CD1c-positive myeloid dendritic cell (primary cell): Measurements from ENCODE around the gene ZMIZ1.

Experiments
- DNase-seq: peaks from one replicate; pipeline ENCODE4 v3.0.0-alpha.2; 2016; ENCODE audit errors: extremely low spot score

ZMIZ1 gene

DNA sequence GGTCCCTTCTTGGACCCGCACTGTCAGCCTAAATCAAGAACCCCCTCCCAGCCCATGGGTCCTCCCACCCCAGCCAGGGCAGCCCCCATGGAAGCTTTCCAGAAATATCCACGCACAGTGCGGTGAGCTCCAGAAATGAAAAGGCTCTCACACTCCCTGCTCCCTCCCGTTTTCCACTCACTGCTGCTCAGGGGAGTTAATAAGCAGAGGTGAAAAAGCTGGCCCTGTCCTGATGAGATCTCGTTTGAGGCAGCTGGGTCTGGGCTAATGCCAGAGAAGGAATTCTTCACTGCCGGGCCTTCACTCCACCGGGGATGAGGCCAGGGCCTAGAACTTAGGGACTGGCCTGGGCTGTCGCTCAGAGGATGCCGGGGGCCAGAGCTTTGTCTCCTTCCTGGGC is 102.2 kb downstream of the ZMIZ1 start:
- DNase-seq: no peak

DNA sequence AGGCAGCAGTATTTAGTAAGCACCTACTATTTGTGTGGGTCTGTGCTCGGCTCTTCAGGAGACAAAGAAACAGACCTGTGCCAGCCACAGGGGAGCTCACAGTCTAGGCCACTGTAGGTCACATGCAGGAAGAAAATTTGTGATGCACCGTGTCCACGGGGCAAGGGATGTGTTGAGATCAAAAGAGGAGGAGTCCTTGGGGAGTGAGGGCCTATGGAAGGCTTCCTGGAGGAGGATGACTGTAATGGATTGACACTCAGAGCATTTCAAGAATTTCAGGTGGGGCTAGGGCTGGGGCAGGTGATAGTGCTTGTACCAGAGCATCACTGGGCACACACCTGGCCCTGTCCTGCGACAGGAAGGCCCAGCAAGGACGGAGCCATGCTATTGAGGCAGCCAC is 102.7 kb downstream of the ZMIZ1 start:
- DNase-seq: no peak

DNA sequence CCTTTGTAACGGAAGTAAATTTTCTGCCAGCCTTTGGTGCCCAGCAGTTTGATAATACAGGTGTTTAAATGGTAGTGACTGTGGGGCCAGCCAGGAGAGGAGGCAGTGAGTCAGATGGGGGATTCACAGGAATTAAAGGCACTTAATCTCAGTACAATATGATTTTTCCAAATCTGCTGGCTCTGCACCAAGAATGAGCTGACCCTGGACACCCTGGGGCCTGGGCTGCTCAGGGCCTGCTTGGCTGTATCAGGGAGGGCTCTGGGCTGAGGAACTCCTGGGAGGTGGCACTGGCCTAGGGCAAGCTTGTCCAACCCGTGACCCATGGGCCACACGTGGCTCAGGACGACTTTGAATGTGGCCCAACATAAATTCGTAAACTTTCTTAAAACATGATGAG is 104.1 kb downstream of the ZMIZ1 start:
- DNase-seq: no peak

- DNase-seq: no peak
Observed at GRCh38 chr10:79173582-79174262, 105.0 kb downstream of the ZMIZ1 start.

GRCh38 chr10:79176052-79176501 is 107.3 kb downstream of the ZMIZ1 start:
- DNase-seq: no peak

GRCh38 chr10:79176949-79177602 is 108.3 kb downstream of the ZMIZ1 start:
- no peak for DNase-seq

DNA sequence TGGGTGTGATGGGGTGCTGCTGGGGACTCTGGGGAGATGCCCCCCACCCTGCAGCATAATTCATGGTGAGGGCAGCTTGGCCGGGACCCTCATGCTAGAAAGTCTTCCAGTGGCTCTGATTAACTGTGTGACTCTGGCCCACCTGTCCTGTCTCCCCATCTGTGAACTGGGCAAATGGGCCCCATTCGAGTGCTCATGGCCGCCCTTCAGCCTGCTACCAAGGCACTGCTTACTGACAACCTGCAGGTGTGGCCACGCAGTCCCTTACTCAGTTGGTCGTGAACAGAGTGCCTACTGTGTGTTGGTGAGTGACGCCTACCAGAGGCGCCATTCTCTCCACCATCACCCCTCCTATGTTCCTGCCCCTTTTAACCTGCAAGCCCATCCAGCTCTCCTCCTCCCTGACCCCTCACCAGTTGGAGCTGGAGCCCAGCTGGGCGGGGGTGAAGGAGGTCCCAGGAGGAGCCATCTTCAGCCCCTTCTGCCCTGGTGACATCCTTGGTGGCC is 109.4 kb downstream of the ZMIZ1 start:
- no peak for DNase-seq

- peak; percentile 56 for DNase-seq
Observed at GRCh38 chr10:79178614-79179163, 109.9 kb downstream of the ZMIZ1 start.

DNA sequence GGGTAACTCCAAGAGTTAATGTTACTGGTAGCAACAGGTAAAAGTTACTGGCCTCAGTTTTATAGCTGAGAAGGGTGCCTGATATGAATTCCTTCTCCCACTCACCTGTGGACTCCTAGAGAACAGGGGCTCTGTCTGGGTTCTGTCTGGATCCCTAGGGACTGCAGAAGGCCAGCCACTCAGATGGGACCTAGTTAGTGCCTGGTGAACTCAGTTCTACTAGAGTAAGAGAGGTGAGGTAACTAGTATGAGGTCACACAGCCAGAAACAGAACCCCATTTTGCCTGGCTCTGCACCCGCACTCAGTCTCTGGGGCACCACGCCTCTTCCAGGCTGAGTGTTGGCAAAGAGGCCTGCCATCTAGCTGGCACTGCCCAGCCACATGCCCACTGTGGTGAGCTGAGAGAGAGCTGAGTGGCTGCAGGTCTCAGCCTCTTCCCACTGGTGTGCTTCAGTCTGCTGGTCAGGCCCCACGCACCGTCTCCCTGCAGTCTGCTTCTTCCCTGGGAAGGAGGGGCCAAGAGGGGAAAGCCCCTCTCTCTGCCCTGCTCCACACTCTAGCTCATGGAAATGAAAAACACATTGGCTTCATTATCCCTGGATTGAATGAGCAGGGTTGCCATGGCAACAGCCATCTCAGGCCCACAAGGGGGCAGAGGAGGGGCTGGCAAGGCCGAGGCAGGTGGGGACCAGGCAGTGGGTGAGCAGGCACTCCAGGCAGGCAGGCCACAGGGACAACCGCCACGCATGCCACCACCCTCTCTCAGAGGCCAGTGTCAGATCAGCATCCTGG is 110.6 kb downstream of the ZMIZ1 start:
- peak; percentile 22 for DNase-seq

DNA sequence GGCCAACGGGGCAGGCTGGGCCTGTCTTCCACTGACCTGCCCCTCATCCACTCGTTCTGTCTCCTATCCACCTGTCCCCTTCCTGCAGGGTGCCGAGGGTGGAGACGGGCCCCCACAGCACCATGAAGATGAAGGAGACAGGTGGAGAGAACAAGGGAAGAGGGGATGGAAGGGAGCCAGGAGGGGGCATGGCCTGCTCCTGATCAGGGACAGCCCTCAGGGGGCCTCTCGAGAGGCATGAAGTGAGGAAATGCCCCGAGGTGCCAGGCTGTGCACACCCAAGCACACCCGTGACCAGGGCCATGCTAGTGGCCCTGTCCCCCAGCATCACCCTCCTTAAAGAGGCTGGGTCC is 111.2 kb downstream of the ZMIZ1 start:
- no peak for DNase-seq

- peak; percentile 82 for DNase-seq
Observed at GRCh38 chr10:79180414-79181221, 111.9 kb downstream of the ZMIZ1 start.

DNA sequence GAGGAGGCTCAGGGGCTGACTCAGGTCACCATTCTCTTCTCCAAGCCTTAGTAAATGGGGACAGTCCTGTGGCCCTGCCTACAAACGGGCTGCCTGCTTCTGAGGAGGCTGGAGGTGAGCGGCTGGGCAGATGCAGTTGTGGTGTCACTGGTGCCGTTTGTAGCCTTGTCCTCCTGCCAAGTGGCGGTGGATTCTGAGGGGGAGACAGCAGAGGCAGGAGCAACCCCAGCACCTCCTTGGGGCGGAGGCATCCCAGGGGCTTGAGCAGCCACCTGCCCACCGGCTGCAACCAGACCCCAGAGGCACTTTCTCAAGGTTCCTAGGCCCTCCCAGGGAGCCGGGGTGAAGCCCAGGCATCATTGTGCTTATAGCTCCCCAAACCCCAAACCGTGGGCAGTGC is 112.5 kb downstream of the ZMIZ1 start:
- no peak for DNase-seq

DNA sequence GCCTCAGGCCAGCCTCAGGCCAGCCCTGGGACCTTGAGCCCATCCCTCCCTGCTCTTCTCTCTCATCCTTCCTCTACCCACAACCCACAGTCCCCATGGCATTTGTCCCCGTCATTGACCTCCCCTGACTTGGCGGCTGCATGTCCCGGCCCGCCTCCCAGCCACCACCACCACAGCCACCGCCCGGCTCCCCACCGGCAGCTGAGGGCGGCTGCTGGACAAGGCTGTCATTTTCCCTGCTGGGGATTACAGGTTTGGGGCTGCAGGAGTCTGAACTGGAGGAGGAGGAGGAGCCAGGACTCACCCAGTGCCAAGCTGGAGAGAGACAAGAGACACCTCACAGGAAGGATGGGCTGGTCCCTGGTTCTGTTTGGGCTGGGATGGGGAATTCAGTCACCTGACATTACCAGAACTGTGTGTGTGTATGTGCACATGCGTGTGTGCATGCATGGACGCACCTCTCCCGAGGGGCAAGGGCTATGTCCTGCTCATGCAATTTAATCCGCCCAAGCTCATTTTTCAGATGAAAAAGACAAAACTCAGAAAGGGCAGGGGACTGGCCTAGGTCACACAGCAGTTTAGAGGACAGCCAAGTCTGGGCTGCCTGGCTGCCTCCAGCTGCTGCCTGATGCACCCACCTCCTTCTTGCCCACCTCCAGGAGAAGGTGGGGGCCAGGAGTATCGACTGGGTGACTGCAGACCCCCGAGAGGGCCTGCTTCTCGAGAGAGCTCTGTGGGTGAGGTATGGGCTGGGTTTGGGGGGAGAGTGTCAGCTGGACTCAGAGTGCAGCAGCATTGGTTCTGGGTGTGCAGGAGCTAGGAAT is 113.1 kb downstream of the ZMIZ1 start:
- DNase-seq: no peak

DNA sequence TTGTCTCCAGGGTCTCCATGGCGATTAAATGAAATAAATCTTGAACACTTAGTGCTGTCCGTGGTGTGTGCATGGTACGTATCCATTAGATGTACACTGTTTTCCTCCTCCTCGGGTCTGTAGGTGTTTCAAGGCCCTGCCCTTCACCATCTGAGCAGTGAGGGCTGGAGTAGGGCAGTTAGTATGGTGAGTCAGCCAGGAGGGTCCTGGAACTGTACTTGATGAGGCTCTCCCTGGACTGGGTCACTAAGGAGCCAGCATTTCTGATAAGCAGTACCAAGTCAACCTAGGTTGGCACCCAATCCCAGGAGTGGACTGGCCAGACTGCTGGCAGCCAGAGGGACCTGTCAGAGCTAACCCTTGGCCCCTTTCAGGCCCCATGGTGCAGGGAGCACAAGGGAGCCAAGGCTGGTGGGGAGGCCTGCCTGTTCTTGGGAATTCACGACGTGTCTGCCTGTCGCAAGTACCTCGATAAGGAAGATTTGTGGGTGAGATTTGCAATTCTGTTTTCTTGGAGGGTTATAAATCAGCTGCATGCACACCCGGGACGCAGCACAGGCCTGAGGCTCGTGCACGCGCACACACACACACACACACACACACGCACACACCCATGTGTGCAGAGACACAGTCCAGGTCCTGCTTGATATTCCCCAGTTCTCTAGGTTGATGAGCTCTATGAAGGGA is 114.2 kb downstream of the ZMIZ1 start:
- DNase-seq: no peak

GRCh38 chr10:79183468-79183865 is 114.7 kb downstream of the ZMIZ1 start:
- DNase-seq: no peak

DNA sequence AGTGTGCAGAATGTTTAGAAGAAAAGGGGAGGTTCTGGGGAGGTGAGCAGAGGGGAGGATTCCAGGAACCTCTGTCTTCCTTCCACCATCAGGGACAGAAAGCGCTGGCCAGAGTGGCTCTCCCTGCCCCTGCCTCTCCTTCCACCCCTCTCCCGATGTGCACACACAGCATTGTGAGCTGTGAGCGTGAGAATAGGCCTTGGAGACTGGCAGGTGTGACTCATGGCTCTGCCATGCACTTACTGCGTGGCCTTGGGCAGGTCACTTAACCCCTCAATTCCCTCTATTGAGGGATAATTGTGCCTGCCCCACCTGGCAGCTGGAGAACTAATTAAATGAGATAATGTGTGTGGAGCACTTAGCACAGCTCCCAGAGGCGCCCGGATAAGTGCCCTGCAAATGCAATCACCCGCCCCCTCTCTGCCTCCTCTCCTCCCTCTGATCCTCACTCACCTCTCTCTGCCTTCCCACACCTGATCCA is 115.4 kb downstream of the ZMIZ1 start:
- DNase-seq: no peak

GRCh38 chr10:79184657-79185056 is 115.9 kb downstream of the ZMIZ1 start:
- DNase-seq: no peak

- no peak for DNase-seq
Observed at GRCh38 chr10:79185067-79185774, 116.5 kb downstream of the ZMIZ1 start.

DNA sequence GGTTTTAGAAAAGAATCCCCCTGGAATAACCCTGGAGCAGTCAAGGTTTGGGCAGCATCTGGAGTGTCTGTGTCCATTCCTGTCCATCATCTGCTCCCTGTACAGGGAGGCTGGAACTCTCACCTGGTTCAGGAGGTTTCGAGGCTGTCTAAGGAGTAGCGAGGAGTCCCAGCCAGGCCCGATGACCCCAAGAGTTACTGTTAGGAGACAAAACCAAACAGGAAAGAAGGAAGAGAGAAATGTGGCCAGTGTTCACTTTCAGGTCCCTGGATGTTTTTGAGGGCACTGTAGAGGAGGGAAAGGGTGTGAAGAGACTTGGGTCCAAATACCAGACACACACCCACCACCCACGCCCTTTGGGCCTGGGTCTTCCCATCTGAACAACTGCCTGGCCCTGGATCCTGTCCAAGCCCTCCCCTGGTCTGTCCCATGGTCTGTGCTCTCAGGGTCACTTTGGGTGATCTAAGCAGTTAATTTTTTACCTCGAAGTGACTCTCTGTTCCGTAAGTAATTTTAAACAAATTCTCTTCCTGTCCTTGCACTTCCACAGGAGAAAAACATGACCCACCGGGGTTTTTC is 117.1 kb downstream of the ZMIZ1 start:
- no peak for DNase-seq
